ENCODE results near the gene SLC38A2.

The SLC38A2 gene

DNA sequence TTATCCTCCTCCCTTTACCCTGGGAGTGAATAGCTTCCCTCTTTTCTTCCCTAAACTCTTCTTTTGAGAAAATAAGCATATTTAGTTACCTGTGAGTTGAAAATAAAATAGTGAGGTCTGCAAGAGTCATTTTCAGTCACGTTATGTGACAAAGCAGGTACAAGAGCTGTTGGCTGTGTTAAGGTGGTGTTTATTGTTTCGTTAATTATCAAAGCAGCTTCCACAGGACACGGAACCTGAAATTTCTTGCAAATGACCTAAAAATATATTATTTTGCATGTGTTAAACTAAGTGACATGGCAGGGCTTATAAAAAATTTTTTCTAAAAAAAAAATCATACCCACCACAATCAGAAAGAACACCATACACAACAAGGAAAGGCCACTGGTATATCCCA, 8.3 kb downstream of the SLC38A2 start:
- Histone ChIP-seq H3K9ac (no peak overlapping the region), H3K36me3 (peaks cover 99% of the 10 kb centered on the region), H3K27me3 (no peaks in the 10 kb centered on the region), H3K9me3 (no peaks in the 10 kb centered on the region), H4K20me1 (peaks cover 100% of the 10 kb centered on the region), H3K4me2 (no peak overlapping the region), H3K4me1 (peaks cover 66% of the 10 kb centered on the region), H3K27ac (no peak overlapping the region), H3K4me3 (no peak overlapping the region)
- no peak for TF ChIP-seq Cebpa-rat (IDR thresholded peaks at IDR 0.05)

DNA sequence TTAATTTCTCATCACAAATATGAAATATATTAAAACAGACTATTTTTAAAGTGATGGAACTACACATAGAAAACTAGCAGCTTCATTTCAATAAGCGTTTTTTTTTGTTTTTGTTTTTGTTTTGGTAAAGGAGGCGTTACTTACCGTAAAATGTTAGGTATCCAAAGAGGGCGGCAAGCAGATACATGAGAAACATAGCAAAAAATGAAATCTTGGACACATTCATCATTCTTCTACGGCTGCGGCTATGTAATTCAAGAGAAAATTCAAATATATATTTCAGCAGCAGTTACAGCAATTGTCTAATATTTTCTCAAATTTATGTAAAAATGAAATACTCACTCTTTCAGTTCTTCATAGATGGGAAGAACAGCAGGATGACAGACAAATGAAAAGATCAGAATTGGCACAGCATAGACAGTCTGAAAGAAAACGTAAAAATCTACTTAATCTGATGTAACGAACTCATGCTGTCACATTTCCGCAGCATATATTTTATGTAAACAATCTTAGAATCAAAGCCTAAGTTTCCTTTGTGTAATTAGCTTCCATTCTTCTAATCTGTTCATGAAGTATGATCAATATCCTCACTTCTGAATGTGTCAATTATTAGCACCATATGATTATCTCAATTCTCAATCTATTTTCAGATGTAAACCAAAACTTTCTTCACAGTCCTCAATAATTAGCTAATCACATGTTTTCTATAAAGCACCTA, 8.8 kb downstream of the SLC38A2 start:
- Histone ChIP-seq H3K4me2 (no peak overlapping the region), H3K9ac (no peak overlapping the region), H3K4me3 (no peak overlapping the region), H3K4me1 (peaks cover 61% of the 10 kb centered on the region), H4K20me1 (peaks cover 100% of the 10 kb centered on the region), H3K36me3 (peaks cover 99% of the 10 kb centered on the region), H3K27me3 (no peaks in the 10 kb centered on the region), H3K9me3 (no peaks in the 10 kb centered on the region), H3K27ac (no peak overlapping the region)
- TF ChIP-seq Cebpa-rat (IDR thresholded peaks at IDR 0.05) = no peak

DNA sequence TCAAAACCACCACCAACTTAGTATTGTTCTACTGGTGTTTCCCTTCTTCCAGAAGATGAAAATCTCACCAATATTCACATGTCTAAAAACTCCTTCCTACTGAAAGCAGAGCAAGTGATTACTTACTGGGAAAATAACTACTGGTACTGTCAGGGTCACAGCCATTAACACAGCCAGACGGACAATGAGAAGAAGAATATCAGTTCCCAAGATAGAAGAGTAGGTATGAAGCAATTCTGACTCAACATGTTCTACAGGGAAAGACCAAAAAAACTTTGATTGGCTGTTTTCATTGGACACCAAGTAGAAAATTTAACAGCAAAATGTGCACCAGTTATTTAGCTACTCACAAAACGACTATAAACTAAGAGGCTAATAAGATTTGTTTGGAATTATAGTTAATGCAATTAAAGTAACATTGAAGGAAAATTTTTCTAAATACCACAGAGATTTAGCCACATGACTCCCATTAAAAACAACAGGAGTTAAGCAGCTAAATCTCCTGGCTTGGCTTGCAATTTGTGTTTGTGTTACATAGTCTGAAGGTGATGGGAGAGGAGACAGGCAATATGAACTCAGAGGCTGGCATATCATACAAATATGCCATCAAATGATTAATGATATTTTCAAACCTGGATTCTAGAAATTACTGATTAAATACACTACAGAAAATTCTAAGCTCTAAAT, 9.5 kb downstream of the SLC38A2 start:
- TF ChIP-seq Cebpa-rat (IDR thresholded peaks at IDR 0.05) = no peak
- Histone ChIP-seq H3K4me2 (peak overlapping the region; percentile 16; the same call in 1 of the 2 replicates), H3K4me3 (no peak overlapping the region), H3K27ac (no peak overlapping the region), H3K36me3 (peaks cover 93% of the 10 kb centered on the region), H3K27me3 (no peaks in the 10 kb centered on the region), H3K4me1 (peaks cover 54% of the 10 kb centered on the region), H3K9ac (no peak overlapping the region), H3K9me3 (no peaks in the 10 kb centered on the region), H4K20me1 (peaks cover 100% of the 10 kb centered on the region)

DNA sequence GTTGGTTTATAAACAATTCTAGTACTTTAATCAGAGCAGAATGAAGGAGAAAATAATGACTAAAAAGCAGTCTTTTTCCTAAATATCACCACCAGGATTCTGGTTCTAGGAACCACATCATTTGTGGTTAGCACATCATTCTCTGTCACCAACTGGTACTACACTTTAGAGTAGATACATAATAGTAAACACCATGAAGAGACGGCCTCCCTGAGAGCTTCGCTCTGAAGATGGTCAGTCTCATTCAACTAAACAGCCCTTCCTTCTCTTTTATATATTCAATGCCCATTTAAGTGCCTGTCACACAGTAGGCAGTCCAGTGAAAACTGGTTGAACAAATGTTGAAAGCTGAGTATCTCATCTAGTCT, 10.9 kb downstream of the SLC38A2 start:
- TF ChIP-seq Cebpa-rat (IDR thresholded peaks at IDR 0.05) = no peak
- Histone ChIP-seq H3K4me3 (no peak overlapping the region), H3K9ac (no peak overlapping the region), H3K9me3 (no peaks in the 10 kb centered on the region), H3K27me3 (no peaks in the 10 kb centered on the region), H3K4me1 (peaks cover 40% of the 10 kb centered on the region), H3K36me3 (peaks cover 79% of the 10 kb centered on the region), H3K27ac (no peak overlapping the region), H4K20me1 (peaks cover 100% of the 10 kb centered on the region), H3K4me2 (no peak overlapping the region)

DNA sequence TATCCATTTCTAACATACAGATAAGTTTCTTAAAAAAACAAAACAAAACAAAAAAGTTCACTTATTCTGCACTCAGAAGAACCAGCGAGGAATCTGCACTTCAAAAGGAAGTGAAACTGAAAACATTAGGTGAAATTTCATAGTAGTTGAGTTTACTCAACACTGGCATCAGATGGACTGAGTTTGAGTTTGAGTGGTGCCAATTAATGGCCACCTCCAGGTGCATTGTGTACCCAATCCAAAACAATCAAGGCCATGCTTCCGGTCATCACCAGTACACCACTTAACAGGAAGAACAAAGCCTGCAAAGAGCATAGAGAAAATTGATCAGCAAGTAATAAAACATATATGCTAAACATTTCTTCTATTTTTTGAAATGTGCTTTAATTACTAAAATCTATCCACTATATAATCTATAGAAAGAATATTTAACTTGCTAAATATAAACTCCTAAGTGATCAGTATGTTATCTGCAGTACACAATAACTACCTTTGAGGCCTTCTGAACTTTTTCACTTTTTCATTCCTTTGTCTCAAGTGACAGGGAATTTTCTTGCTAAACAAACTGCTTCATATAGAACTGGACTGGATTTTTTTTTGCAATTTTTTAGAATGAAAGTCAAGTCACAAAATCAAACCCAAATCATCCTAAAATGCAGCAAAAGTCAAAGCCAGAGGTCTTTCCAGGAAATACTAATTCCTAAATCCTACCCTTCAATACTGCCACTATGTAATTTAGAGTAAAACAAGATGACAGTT, 11.5 kb downstream of the SLC38A2 start:
- no peaks in the 10 kb centered on the region for H3K9me3 ChIP-seq
- no peak for TF ChIP-seq Cebpa-rat (IDR thresholded peaks at IDR 0.05)
- H4K20me1 ChIP-seq = peaks cover 98% of the 10 kb centered on the region
- H3K36me3 ChIP-seq = peaks cover 74% of the 10 kb centered on the region
- no peak overlapping the region for H3K9ac ChIP-seq
- H3K4me2 ChIP-seq = no peak overlapping the region
- H3K4me3 ChIP-seq = no peak overlapping the region
- H3K27me3 ChIP-seq = no peaks in the 10 kb centered on the region
- no peak overlapping the region for H3K27ac ChIP-seq
- peaks cover 36% of the 10 kb centered on the region for H3K4me1 ChIP-seq

DNA sequence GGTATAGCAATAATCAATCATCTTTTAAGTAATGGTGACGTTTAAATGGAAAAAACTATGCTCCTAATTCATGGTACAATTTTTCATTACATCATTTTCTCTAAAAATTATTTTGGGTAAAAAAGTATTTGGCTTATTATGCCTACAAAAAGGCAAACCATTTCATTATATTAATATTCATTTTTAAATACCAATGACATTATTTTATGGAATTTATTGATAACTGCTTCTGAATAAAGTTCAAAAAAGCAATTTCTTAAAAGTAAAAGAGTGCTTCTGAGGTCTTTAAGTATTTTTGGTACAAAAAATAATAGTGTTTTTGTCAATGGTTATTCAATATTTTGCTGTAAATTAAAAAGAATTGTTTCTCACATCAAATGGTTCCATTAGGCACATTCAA, 12.2 kb downstream of the SLC38A2 start:
- Histone ChIP-seq H4K20me1 (peaks cover 90% of the 10 kb centered on the region), H3K4me3 (no peak overlapping the region), H3K4me1 (peaks cover 29% of the 10 kb centered on the region), H3K9me3 (no peaks in the 10 kb centered on the region), H3K4me2 (no peak overlapping the region), H3K9ac (no peak overlapping the region), H3K27me3 (no peaks in the 10 kb centered on the region), H3K27ac (no peak overlapping the region), H3K36me3 (peaks cover 66% of the 10 kb centered on the region)
- TF ChIP-seq Cebpa-rat (IDR thresholded peaks at IDR 0.05) = no peak

DNA sequence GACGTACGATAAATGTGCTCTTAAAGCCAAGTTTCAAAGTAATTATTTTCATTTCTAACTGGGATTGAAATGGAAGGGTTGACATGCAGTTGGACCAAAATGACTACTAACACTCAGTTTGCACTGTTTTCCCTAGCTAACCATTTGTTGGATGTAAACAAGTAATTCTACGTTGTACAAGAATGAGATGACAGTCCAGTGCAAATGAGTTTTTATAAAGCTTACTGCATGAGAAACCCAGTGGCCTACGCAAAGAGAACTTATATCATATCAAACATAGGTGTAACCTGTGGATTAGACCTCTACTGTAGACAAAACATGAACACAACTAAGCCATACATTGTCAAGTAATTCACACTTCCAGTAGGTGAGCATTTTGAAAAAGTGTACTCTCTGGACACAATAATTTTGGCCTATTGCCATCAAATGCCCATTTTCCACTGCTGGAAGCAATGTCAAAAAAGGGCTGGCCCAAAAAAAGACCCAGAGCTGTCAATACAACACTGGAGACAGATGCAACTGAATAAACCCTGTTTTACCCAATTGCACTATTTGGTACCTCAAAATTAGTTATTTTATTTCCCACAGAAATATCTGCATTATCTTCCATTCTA, 12.8 kb downstream of the SLC38A2 start:
- no peak overlapping the region for H3K9ac ChIP-seq
- peaks cover 60% of the 10 kb centered on the region for H3K36me3 ChIP-seq
- peaks cover 25% of the 10 kb centered on the region for H3K4me1 ChIP-seq
- H3K27me3 ChIP-seq = no peaks in the 10 kb centered on the region
- H3K4me3 ChIP-seq = no peak overlapping the region
- H3K4me2 ChIP-seq = no peak overlapping the region
- no peak for TF ChIP-seq Cebpa-rat (IDR thresholded peaks at IDR 0.05)
- H4K20me1 ChIP-seq = peaks cover 84% of the 10 kb centered on the region
- H3K27ac ChIP-seq = no peak overlapping the region
- no peaks in the 10 kb centered on the region for H3K9me3 ChIP-seq

GRCh38 chr12:46358791-46359666, 13.5 kb downstream of the SLC38A2 start:
- Histone ChIP-seq H3K9me3 (no peaks in the 10 kb centered on the region), H3K4me3 (no peak overlapping the region), H3K4me2 (no peak overlapping the region), H3K27ac (no peak overlapping the region), H3K4me1 (peaks cover 17% of the 10 kb centered on the region), H3K27me3 (no peaks in the 10 kb centered on the region), H3K36me3 (peaks cover 53% of the 10 kb centered on the region), H4K20me1 (peaks cover 77% of the 10 kb centered on the region), H3K9ac (no peak overlapping the region)
- TF ChIP-seq Cebpa-rat (IDR thresholded peaks at IDR 0.05) = no peak

DNA sequence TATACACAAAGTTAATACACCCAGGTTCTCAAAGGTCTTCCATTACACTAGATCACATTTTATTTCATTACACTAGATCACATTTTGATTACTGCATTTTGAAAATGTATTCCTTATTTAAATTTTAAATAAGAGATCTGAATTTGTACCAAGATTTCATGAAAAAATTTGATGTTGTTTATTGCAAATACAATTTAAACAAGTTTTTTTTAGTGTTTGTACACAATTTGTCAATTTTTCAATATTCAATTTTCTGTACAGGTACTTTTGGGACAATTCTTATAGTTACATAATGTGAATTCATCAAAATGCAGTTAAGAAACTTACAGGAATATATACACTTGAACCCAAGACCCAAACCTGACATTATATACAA, 14.3 kb downstream of the SLC38A2 start:
- Histone ChIP-seq H3K9ac (no peak overlapping the region), H3K4me3 (no peak overlapping the region), H4K20me1 (peaks cover 70% of the 10 kb centered on the region), H3K27ac (no peak overlapping the region), H3K27me3 (no peaks in the 10 kb centered on the region), H3K36me3 (peaks cover 46% of the 10 kb centered on the region), H3K4me1 (peaks cover 10% of the 10 kb centered on the region), H3K9me3 (no peaks in the 10 kb centered on the region), H3K4me2 (no peak overlapping the region)
- TF ChIP-seq Cebpa-rat (IDR thresholded peaks at IDR 0.05) = no peak
